ENCODE data around the gene NTN4. TPM values are rescaled to one million over a fixed set of nuclear protein-coding genes. Genes with fewer than 3 reads are reported as not detected.

The NTN4 gene
- polyA plus RNA-seq, 1 experiment, result 582 TPM

DNA sequence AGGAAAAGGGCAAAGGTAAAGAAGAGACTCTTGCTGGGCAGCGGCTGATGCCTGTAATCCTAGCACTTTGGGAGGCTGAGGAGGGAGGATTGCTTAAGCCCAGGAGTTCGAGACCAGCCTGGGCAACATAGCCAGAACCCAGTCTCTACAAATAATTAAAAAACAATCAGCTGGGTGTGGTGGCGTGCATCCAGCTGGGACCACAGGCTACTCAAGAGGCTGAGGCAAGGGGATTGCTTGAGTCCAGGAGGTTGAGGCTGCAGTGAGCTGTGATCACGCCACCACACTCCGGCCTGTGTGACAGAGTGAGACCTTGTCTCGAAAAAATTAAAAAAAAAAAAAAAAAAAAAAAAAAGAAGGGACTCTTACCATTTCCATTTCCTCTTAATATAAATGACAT, 138.9 kb downstream of the NTN4 start:
- ChIA-PET POLR2A (no interaction called here), CTCF (interaction anchor here (0.6 kb wide), 1 partner anchor 11 kb away, joined by 3 read pairs; no protein-coding TSS in a partner anchor)
- DNase-seq (ENCODE audit: low read depth), result no peak
- TF ChIP-seq, protein P1, sequence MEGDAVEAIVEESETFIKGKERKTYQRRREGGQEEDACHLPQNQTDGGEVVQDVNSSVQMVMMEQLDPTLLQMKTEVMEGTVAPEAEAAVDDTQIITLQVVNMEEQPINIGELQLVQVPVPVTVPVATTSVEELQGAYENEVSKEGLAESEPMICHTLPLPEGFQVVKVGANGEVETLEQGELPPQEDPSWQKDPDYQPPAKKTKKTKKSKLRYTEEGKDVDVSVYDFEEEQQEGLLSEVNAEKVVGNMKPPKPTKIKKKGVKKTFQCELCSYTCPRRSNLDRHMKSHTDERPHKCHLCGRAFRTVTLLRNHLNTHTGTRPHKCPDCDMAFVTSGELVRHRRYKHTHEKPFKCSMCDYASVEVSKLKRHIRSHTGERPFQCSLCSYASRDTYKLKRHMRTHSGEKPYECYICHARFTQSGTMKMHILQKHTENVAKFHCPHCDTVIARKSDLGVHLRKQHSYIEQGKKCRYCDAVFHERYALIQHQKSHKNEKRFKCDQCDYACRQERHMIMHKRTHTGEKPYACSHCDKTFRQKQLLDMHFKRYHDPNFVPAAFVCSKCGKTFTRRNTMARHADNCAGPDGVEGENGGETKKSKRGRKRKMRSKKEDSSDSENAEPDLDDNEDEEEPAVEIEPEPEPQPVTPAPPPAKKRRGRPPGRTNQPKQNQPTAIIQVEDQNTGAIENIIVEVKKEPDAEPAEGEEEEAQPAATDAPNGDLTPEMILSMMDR (IDR thresholded peaks at IDR 0.05; ENCODE audit: insufficient read depth, low read depth, low read length), result no peak
- Histone ChIP-seq H3K36me3 (ENCODE audit: control insufficient read depth, insufficient read depth, low read length) (no peaks in the 10 kb centered on the region), H3K4me3 (ENCODE audit: low read depth, low read length) (no peak overlapping the region), H3K27me3 (ENCODE audit: control insufficient read depth, insufficient read depth, low read length) (no peaks in the 10 kb centered on the region)

- TF ChIP-seq, protein P1 (IDR thresholded peaks at IDR 0.05; ENCODE audit: insufficient read depth, low read depth, low read length), result no peak
- no peak overlapping the region for H3K4me3 ChIP-seq (ENCODE audit: low read depth, low read length)
- DNase-seq (ENCODE audit: low read depth), result peak; percentile 92
- H3K36me3 ChIP-seq (ENCODE audit: control insufficient read depth, insufficient read depth, low read length), result no peaks in the 10 kb centered on the region
- ChIA-PET CTCF (interaction anchor here (1.7 kb wide), 1 partner anchor 13 kb away, joined by 4 read pairs; no protein-coding TSS in a partner anchor), POLR2A (no interaction called here)
- H3K27me3 ChIP-seq (ENCODE audit: control insufficient read depth, insufficient read depth, low read length), result no peaks in the 10 kb centered on the region
Observed at GRCh38 chr12:95648990-95649791, 141.4 kb downstream of the NTN4 start.

DNA sequence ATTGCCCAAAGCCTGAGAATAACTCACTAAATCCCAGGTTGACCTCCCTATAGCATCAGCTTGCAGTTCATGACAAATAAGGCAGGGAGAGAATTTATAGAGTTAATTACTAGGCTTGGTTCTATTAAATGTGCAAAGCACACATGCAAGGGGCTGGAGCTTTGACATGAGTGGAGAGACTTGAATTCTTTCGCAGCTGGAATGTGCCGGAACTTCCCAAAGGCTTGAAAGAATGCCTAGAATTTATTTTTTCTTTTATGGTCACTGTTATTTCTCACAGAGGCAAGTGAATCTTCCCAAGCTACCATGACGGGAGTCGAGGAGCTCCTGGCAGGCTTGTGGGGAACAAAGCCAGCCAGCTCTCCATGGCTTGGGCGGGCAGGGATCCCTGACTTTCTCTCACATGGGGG, 143.8 kb downstream of the NTN4 start:
- DNase-seq (ENCODE audit: low read depth), result peak; percentile 97
- Histone ChIP-seq H3K36me3 (ENCODE audit: control insufficient read depth, insufficient read depth, low read length) (no peaks in the 10 kb centered on the region), H3K27me3 (ENCODE audit: control insufficient read depth, insufficient read depth, low read length) (no peaks in the 10 kb centered on the region), H3K4me3 (ENCODE audit: low read depth, low read length) (no peak overlapping the region)
- ChIA-PET POLR2A (interaction anchor here (0.7 to 1.3 kb wide), 3 partner anchors 12 to 18 kb away, joined by 3 to 5 read pairs (median 3); no protein-coding TSS in a partner anchor), CTCF (interaction anchor here (0.7 to 1.0 kb wide), 3 partner anchors 14 to 164 kb away, joined by 3 to 5 read pairs (median 3); no protein-coding TSS in a partner anchor)
- TF ChIP-seq, protein P1 (IDR thresholded peaks at IDR 0.05; ENCODE audit: insufficient read depth, low read depth, low read length), result no peak

DNA sequence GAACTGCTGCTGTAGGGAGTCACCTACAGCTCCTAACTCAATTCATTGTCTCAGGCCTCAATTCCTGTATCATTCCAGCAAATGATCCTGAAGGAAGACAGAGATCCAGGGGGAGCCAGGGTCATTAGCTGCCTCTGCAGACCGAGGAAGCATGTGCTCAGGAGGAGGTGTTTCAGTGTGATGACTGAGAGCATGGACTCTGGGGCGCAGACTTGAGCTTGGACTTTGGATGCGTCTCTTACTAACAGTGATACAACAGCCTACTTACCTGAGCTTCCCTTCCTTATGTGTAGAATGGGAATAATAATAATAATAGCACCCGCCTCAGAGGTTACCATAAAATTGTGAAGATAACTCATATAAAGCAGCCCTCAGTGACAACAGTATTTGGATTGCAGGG, 147.3 kb downstream of the NTN4 start:
- POLR2A ChIA-PET, result no interaction called here
- DNase-seq (ENCODE audit: low read depth), result no peak
- H3K4me3 ChIP-seq (ENCODE audit: low read depth, low read length), result no peak overlapping the region
- H3K27me3 ChIP-seq (ENCODE audit: control insufficient read depth, insufficient read depth, low read length), result no peaks in the 10 kb centered on the region
- TF ChIP-seq, protein P1 (IDR thresholded peaks at IDR 0.05; ENCODE audit: insufficient read depth, low read depth, low read length), result no peak
- H3K36me3 ChIP-seq (ENCODE audit: control insufficient read depth, insufficient read depth, low read length), result no peaks in the 10 kb centered on the region
- CTCF ChIA-PET, result no interaction called here

GRCh38 chr12:95642583-95642982, 148.0 kb downstream of the NTN4 start:
- Histone ChIP-seq H3K4me3 (ENCODE audit: low read depth, low read length) (no peak overlapping the region), H3K27me3 (ENCODE audit: control insufficient read depth, insufficient read depth, low read length) (no peaks in the 10 kb centered on the region), H3K36me3 (ENCODE audit: control insufficient read depth, insufficient read depth, low read length) (no peaks in the 10 kb centered on the region)
- POLR2A ChIA-PET, result no interaction called here
- TF ChIP-seq, protein P1 (IDR thresholded peaks at IDR 0.05; ENCODE audit: insufficient read depth, low read depth, low read length), result no peak
- CTCF ChIA-PET, result no interaction called here
- no peak for DNase-seq (ENCODE audit: low read depth)
